IMR-90 (cell line): ENCODE results near the gene RBBP8. TPM values are rescaled to one million over a fixed set of nuclear protein-coding genes. Genes with fewer than 3 reads are reported as not detected.
A peak's percentile ranks its signal among the peaks of the same experiment; 100 is the strongest.

ENCODE experiments used
- ATAC-seq: fragments of 200-7000 bp; cut with Tn5 transposase; 2 replicates; pipeline ENCODE4 v1.9.1; 2020; ENCODE audit warnings: low read depth, mild to moderate bottlenecking, moderate library complexity
- BruUV-seq: library from RNA; stranded (reverse); fragments of 400-500 nt; replicated peaks from 2 replicates; lab custom pipeline; 2021; lab: Mats Ljungman, UMichigan
- CTCF ChIA-PET: fragments of 300-600 bp; formaldehyde crosslinking; extraction: SDS; loops from one replicate; lab custom pipeline; 2021; ENCODE audit warnings: antibody characterized with exemption; lab: Yijun Ruan, JAX
- POLR2A ChIA-PET: fragments of 300-600 bp; sonication (Branson Sonifier 250); formaldehyde crosslinking; loops from one replicate; lab custom pipeline; 2022; ENCODE audit warnings: antibody characterized with exemption; ENCODE audit not compliant: unreplicated experiment; lab: Charles Lee
- DNase-seq: peaks from one replicate; pipeline ENCODE4 v3.0.0; 2013
- H2AFZ ChIP-seq: replicated peaks from 2 replicates; pipeline ENCODE3; 2013; ENCODE audit warnings: low read length, mild to moderate bottlenecking; ENCODE audit not compliant: poor library complexity
- H2AK5ac ChIP-seq: 2 replicates; pipeline ENCODE4 v1.6.1; 2013; ENCODE audit warnings: low read depth, low read length, inconsistent platforms
- H2AK9ac ChIP-seq: replicated peaks from 2 replicates; pipeline ENCODE3; 2013; ENCODE audit warnings: mild to moderate bottlenecking, low read depth, low read length, moderate library complexity; ENCODE audit not compliant: poor library complexity
- H2BK120ac ChIP-seq: 2 replicates; pipeline ENCODE4 v1.6.1; 2013; ENCODE audit warnings: low read depth, low read length, inconsistent platforms
- H2BK15ac ChIP-seq: 3 replicates; pipeline ENCODE4 v1.6.1; 2013; ENCODE audit warnings: low read depth, low read length, inconsistent platforms
- H2BK20ac ChIP-seq: 2 replicates; pipeline ENCODE4 v1.6.1; 2013; ENCODE audit warnings: low read depth, mild to moderate bottlenecking, inconsistent platforms, low read length, moderate library complexity
- H2BK5ac ChIP-seq: 2 replicates; pipeline ENCODE4 v1.6.1; 2013; ENCODE audit warnings: mild to moderate bottlenecking, low read depth, low read length, inconsistent platforms; ENCODE audit not compliant: poor library complexity, severe bottlenecking
- H3K14ac ChIP-seq: replicated peaks from 2 replicates; pipeline ENCODE4 v1.6.1; 2013; ENCODE audit warnings: low read depth, low read length, inconsistent platforms
- H3K18ac ChIP-seq: 2 replicates; pipeline ENCODE4 v1.6.1; 2013; ENCODE audit warnings: low read depth, low read length, control low read depth
- H3K23ac ChIP-seq: 2 replicates; pipeline ENCODE4 v1.6.1; 2013; ENCODE audit warnings: low read depth, low read length, inconsistent platforms
- H3K27ac ChIP-seq: 2 replicates; pipeline ENCODE4 v1.5.1; 2013; ENCODE audit warnings: mild to moderate bottlenecking, control low read depth, low read length; ENCODE audit not compliant: insufficient read depth
- H3K27me3 ChIP-seq: 2 replicates; pipeline ENCODE4 v1.6.1; 2013; ENCODE audit warnings: low read length; ENCODE audit not compliant: control insufficient read depth, insufficient read depth
- H3K36me3 ChIP-seq: 2 replicates; pipeline ENCODE4 v1.6.1; 2013; ENCODE audit warnings: low read length, mixed read lengths; ENCODE audit not compliant: control insufficient read depth, insufficient read depth
- H3K4ac ChIP-seq: 2 replicates; pipeline ENCODE4 v1.6.1; 2013; ENCODE audit warnings: low read depth, low read length, inconsistent platforms
- H3K4me1 ChIP-seq: 2 replicates; pipeline ENCODE4 v1.6.1; 2013; ENCODE audit warnings: low read length, mixed read lengths; ENCODE audit not compliant: control insufficient read depth, insufficient read depth
- H3K4me2 ChIP-seq: 2 replicates; pipeline ENCODE4 v1.6.1; 2013; ENCODE audit warnings: low read depth, mild to moderate bottlenecking, control low read depth, low read length, moderate library complexity
- H3K4me3 ChIP-seq: 2 replicates; pipeline ENCODE4 v1.5.1; 2013; ENCODE audit warnings: low read depth, mild to moderate bottlenecking, control low read depth, low read length, moderate library complexity; ENCODE audit not compliant: insufficient read depth
- H3K56ac ChIP-seq: 2 replicates; pipeline ENCODE4 v1.6.1; 2013; ENCODE audit warnings: low read length, inconsistent platforms; ENCODE audit not compliant: insufficient read depth; ENCODE audit errors: extremely low read depth
- H3K79me1 ChIP-seq, 2 experiments: 2 replicates each; pipeline ENCODE4 v1.6.1; 2013; ENCODE audit warnings: low read length in 2 of 2, inconsistent platforms in 1 of 2, low read depth in 1 of 2
- H3K9ac ChIP-seq: 2 replicates; pipeline ENCODE4 v1.6.1; 2013; ENCODE audit warnings: low read depth, low read length, control low read depth
- H3K9me1 ChIP-seq: 2 replicates; pipeline ENCODE4 v1.6.1; 2013; ENCODE audit warnings: low read length, inconsistent platforms; ENCODE audit not compliant: insufficient read depth
- H3K9me3 ChIP-seq: 2 replicates; pipeline ENCODE4 v1.6.1; 2013; ENCODE audit warnings: low read length; ENCODE audit not compliant: control insufficient read depth, insufficient read depth
- H4K20me1 ChIP-seq: 2 replicates; pipeline ENCODE4 v1.6.1; 2013; ENCODE audit warnings: low read length, inconsistent platforms; ENCODE audit not compliant: insufficient read depth
- H4K5ac ChIP-seq: 2 replicates; pipeline ENCODE4 v1.6.1; 2013; ENCODE audit warnings: mild to moderate bottlenecking, low read depth, low read length, control low read depth
- H4K8ac ChIP-seq, 2 experiments: 2 replicates each; pipeline ENCODE4 v1.6.1; 2013; ENCODE audit warnings: low read depth in 2 of 2, low read length in 2 of 2, control low read depth in 1 of 2, inconsistent platforms in 1 of 2
- H4K91ac ChIP-seq: 2 replicates; pipeline ENCODE4 v1.6.1; 2013; ENCODE audit warnings: low read depth, low read length, inconsistent platforms; ENCODE audit not compliant: insufficient read depth
- BHLHE40 ChIP-seq: fragments of 150-350 bp; IDR thresholded peaks from 2 replicates; pipeline ENCODE4 v1.6.1; 2016; ENCODE audit warnings: mild to moderate bottlenecking, low read depth, low read length
- CHD1 ChIP-seq: IDR thresholded peaks from 2 replicates; pipeline ENCODE4 v1.6.1; 2012; ENCODE audit warnings: low read depth, low read length, improper control_type of control experiment
- CTCF ChIP-seq: conservative IDR thresholded peaks from 2 replicates; pipeline ENCODE4 v1.5.1; 2012; ENCODE audit warnings: mild to moderate bottlenecking, low read depth, low read length, improper control_type of control experiment
- ELK1 ChIP-seq: fragments of 150-350 bp; IDR thresholded peaks from 2 replicates; pipeline ENCODE4 v1.6.1; 2016; ENCODE audit warnings: low read depth, mild to moderate bottlenecking, low read length, moderate library complexity, borderline replicate concordance
- FOS ChIP-seq: fragments of 150-350 bp; IDR thresholded peaks from 2 replicates; pipeline ENCODE4 v1.6.1; 2016; ENCODE audit warnings: low read depth, low read length
- MAFK ChIP-seq: IDR thresholded peaks from 2 replicates; pipeline ENCODE4 v1.6.1; 2012; ENCODE audit warnings: low read depth, low read length, improper control_type of control experiment
- MAZ ChIP-seq: IDR thresholded peaks from 2 replicates; pipeline ENCODE4 v1.6.1; 2012; ENCODE audit warnings: low read depth, mild to moderate bottlenecking, low read length, improper control_type of control experiment, moderate library complexity, borderline replicate concordance
- NFE2L2 ChIP-seq: fragments of 150-350 bp; IDR thresholded peaks from 2 replicates; pipeline ENCODE4 v1.6.1; 2016; ENCODE audit warnings: low read depth, mild to moderate bottlenecking, low read length
- POLR2A ChIP-seq: IDR thresholded peaks from 2 replicates; pipeline ENCODE4 v1.6.1; 2012; ENCODE audit warnings: mild to moderate bottlenecking, low read depth, low read length
- RAD21 ChIP-seq: IDR thresholded peaks from 2 replicates; pipeline ENCODE4 v1.6.1; 2012; ENCODE audit warnings: low read length, improper control_type of control experiment
- RCOR1 ChIP-seq: IDR thresholded peaks from 2 replicates; pipeline ENCODE4 v1.6.1; 2012; ENCODE audit warnings: mild to moderate bottlenecking, low read length, improper control_type of control experiment; ENCODE audit not compliant: insufficient replicate concordance
- RFX5 ChIP-seq: IDR thresholded peaks from 2 replicates; pipeline ENCODE4 v1.8.0; 2012; ENCODE audit warnings: low read depth, mild to moderate bottlenecking, low read length, moderate library complexity
- SMC3 ChIP-seq: fragments of 150-350 bp; IDR thresholded peaks from 2 replicates; pipeline ENCODE4 v1.6.1; 2016; ENCODE audit warnings: low read depth, mild to moderate bottlenecking, antibody characterized with exemption, low read length, moderate library complexity
- USF2 ChIP-seq: fragments of 150-350 bp; IDR thresholded peaks from 2 replicates; pipeline ENCODE4 v1.6.1; 2017; ENCODE audit warnings: mild to moderate bottlenecking, antibody characterized with exemption, low read length, low read depth
- dilution Hi-C: fragments of 300-500 bp; cut with HindIII; formaldehyde crosslinking; loops from one replicate; pipeline ENCODE4 v1.14.3; 2018; ENCODE audit warnings: low sequenced_read_pairs; ENCODE audit not compliant: unreplicated experiment
- in situ Hi-C: fragments of 300-500 bp; cut with MboI; formaldehyde crosslinking; loops from 3 replicates; pipeline ENCODE4 v1.14.3; 2019; ENCODE audit warnings: low sequenced_read_pairs, inconsistent platforms, mixed read lengths
- intact Hi-C: fragments of 100-400 bp; cut with micrococcal nuclease; formaldehyde crosslinking; loops from 2 replicates; pipeline ENCODE4 v1.10.0; 2022
- polyA plus RNA-seq, 3 experiments: library from polyadenylated mRNA; depleted of rRNA; stranded (reverse); fragments of >200 nt; gene quantifications; 2 replicates each; pipeline ENCODE4 v1.2.3, GENCODE V29; 2012; ENCODE audit warnings: low replicate concordance in 1 of 3
- total RNA-seq: library from RNA; depleted of rRNA; stranded (reverse); fragments of >200 nt; gene quantifications from 2 replicates; pipeline ENCODE4 v1.2.3, GENCODE V29; 2012

RBBP8 gene
- total and polyA plus RNA-seq, 2 of the 4 experiments (the other 2 are of a cell fraction), result 12.0 to 21.1 TPM

- Histone ChIP-seq H3K9me1 (0 out of 2 replicates have a peak, but pooled peaks cover 3% of the 10 kb centered on the region), H3K79me1 (peaks cover 3% of the 10 kb centered on the region in 2 experiments; a peak in 2 of 4 replicates), H3K23ac (no peak overlapping the region), H3K18ac (no peak overlapping the region), H4K5ac (no peak overlapping the region), H3K9me3 (no peaks in the 10 kb centered on the region), H2BK120ac (no peak overlapping the region), H3K9ac (no peak overlapping the region), H4K20me1 (no peaks in the 10 kb centered on the region), H4K8ac (no peak overlapping the region), H3K4me2 (no peak overlapping the region), H3K27me3 (no peaks in the 10 kb centered on the region), H4K91ac (no peak overlapping the region), H2AK9ac (no peak overlapping the region), H2BK5ac (no peak overlapping the region), H3K4me1 (peaks cover 2% of the 10 kb centered on the region; the same call in 1 of the 2 replicates), H3K27ac (no peak overlapping the region), H2BK15ac (no peak overlapping the region), H3K36me3 (no peaks in the 10 kb centered on the region), H3K4me3 (no peak overlapping the region), H2AK5ac (no peak overlapping the region), H3K56ac (no peak overlapping the region), H2AFZ (no peak overlapping the region), H3K14ac (no peak overlapping the region), H2BK20ac (no peak overlapping the region), H3K4ac (no peak overlapping the region)
- peak; percentile 35 for DNase-seq
- POLR2A ChIA-PET, result no interaction called here
- in situ Hi-C loops (no loop called here), intact Hi-C loops (no loop called here), dilution Hi-C loops (no loop called here)
- TF ChIP-seq RFX5 (no peak), FOS (no peak), CHD1 (no peak), MAZ (no peak), POLR2A (no peak), SMC3 (no peak), RAD21 (no peak), CTCF (no peak), NFE2L2 (no peak), RCOR1 (no peak), ELK1 (no peak), BHLHE40 (no peak), MAFK (no peak), USF2 (no peak)
- CTCF ChIA-PET, result no interaction called here
- no TSS peak for BruUV-seq
- ATAC-seq, result peak; percentile 37; the same call in 1 of the 2 replicates
These were observed 40.9 kb downstream of the RBBP8 start for GRCh38 chr18:22974001-22974400.
